Measurements from ENCODE around the gene STAT4. TPM values are rescaled to one million over a fixed set of nuclear protein-coding genes. Genes with fewer than 3 reads are reported as not detected.

Gene STAT4
- total RNA-seq, 1 donor from 2014 or later: 1.6 TPM

DNA sequence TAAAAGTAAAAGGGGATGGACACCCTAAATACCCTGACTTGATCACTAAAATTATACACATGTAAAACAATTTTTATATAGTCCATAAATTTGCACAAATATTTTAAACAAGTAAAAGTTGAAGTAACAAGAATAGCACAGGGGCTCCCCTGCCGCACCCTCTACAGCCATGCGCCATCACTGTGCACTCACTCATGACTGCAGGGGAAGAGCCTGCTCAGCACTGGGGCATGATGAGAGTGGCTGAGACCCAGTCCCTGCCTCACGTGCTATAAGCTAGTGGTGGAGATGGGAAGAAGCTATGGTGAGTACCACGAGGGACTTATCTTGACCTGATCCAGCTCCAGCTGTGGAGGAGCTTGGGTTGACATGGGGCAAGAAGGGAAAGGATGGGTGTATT, 47.5 kb upstream of the STAT4 start:
- H3K9ac ChIP-seq (ENCODE audit: low read length): no peak overlapping the region
- Mint-ChIP-seq H3K4me1 (ENCODE audit: low read depth, unreplicated experiment) (peaks cover 15% of the 10 kb centered on the region), H3K27ac (ENCODE audit: unreplicated experiment) (no peak overlapping the region), H3K36me3 (ENCODE audit: low read depth, unreplicated experiment) (no peaks in the 10 kb centered on the region), H3K9me3 (ENCODE audit: unreplicated experiment) (no peaks in the 10 kb centered on the region), H3K27me3 (ENCODE audit: low read depth, unreplicated experiment) (no peaks in the 10 kb centered on the region), H3K4me3 (ENCODE audit: unreplicated experiment) (no peak overlapping the region)
- DNase-seq (ENCODE audit: low read depth) (no peak), FAIRE-seq (no peak)
- H3K4me2 ChIP-seq (ENCODE audit: low read length): no peak overlapping the region
- no peaks in the 10 kb centered on the region for H3K36me3 ChIP-seq (ENCODE audit: insufficient read depth, low read length)
- H3K4me3 ChIP-seq (ENCODE audit: insufficient read depth, low read depth, low read length): no peak overlapping the region
- no peaks in the 10 kb centered on the region for H3K27me3 ChIP-seq (ENCODE audit: insufficient read depth, low read length)
- TF ChIP-seq, protein P1, sequence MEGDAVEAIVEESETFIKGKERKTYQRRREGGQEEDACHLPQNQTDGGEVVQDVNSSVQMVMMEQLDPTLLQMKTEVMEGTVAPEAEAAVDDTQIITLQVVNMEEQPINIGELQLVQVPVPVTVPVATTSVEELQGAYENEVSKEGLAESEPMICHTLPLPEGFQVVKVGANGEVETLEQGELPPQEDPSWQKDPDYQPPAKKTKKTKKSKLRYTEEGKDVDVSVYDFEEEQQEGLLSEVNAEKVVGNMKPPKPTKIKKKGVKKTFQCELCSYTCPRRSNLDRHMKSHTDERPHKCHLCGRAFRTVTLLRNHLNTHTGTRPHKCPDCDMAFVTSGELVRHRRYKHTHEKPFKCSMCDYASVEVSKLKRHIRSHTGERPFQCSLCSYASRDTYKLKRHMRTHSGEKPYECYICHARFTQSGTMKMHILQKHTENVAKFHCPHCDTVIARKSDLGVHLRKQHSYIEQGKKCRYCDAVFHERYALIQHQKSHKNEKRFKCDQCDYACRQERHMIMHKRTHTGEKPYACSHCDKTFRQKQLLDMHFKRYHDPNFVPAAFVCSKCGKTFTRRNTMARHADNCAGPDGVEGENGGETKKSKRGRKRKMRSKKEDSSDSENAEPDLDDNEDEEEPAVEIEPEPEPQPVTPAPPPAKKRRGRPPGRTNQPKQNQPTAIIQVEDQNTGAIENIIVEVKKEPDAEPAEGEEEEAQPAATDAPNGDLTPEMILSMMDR (IDR thresholded peaks at IDR 0.05; ENCODE audit: insufficient read depth, low read depth, low read length): no peak
- no peak for TF ChIP-seq EZH2 (IDR thresholded peaks at IDR 0.05; ENCODE audit: insufficient read depth, low read length)
- H3K4me1 ChIP-seq (ENCODE audit: insufficient read depth, low read length): peaks cover 7% of the 10 kb centered on the region
- H3K27ac ChIP-seq (ENCODE audit: low read depth, low read length): no peak overlapping the region
- no peak overlapping the region for H2AFZ ChIP-seq (ENCODE audit: low read depth, low read length)
- no peaks in the 10 kb centered on the region for H4K20me1 ChIP-seq (ENCODE audit: insufficient read depth, low read length)
- H3K79me2 ChIP-seq (ENCODE audit: insufficient read depth, low read length): no peaks in the 10 kb centered on the region
- H3K9me3 ChIP-seq (ENCODE audit: insufficient read depth, low read depth, low read length): peaks cover 3% of the 10 kb centered on the region

DNA sequence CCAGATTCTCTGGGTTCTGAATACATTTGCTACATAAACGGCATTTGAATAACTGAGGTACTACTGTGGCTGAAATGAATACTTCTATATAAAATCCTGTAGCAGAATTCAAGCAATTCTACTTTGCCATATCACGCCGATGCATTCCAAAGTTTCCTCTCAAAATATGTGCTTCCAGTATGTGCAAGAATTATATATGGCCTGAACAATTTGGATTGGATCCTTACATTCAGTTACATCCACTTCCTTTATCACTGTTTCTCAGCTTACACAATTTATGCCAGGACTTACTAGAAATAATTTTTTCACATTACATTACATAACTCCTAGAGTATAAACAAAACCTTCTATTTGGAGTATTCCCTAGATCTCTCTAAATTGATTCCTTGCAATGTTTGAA, 46.3 kb upstream of the STAT4 start:
- DNase-seq (ENCODE audit: low read depth) (no peak), FAIRE-seq (no peak)
- no peak overlapping the region for H3K4me2 ChIP-seq (ENCODE audit: low read length)
- no peak overlapping the region for H3K27ac Mint-ChIP-seq (ENCODE audit: unreplicated experiment)
- H3K4me3 ChIP-seq (ENCODE audit: insufficient read depth, low read depth, low read length): no peak overlapping the region
- H3K9me3 Mint-ChIP-seq (ENCODE audit: unreplicated experiment): no peaks in the 10 kb centered on the region
- H3K27me3 ChIP-seq (ENCODE audit: insufficient read depth, low read length): no peaks in the 10 kb centered on the region
- no peaks in the 10 kb centered on the region for H3K9me3 ChIP-seq (ENCODE audit: insufficient read depth, low read depth, low read length)
- H2AFZ ChIP-seq (ENCODE audit: low read depth, low read length): no peak overlapping the region
- no peak overlapping the region for H3K9ac ChIP-seq (ENCODE audit: low read length)
- H3K4me1 ChIP-seq (ENCODE audit: insufficient read depth, low read length): no peaks in the 10 kb centered on the region
- no peaks in the 10 kb centered on the region for H3K36me3 ChIP-seq (ENCODE audit: insufficient read depth, low read length)
- H3K36me3 Mint-ChIP-seq (ENCODE audit: low read depth, unreplicated experiment): no peaks in the 10 kb centered on the region
- peaks cover 4% of the 10 kb centered on the region for H3K4me1 Mint-ChIP-seq (ENCODE audit: low read depth, unreplicated experiment)
- H3K27me3 Mint-ChIP-seq (ENCODE audit: low read depth, unreplicated experiment): no peaks in the 10 kb centered on the region
- no peak for TF ChIP-seq EZH2 (IDR thresholded peaks at IDR 0.05; ENCODE audit: insufficient read depth, low read length)
- TF ChIP-seq, protein P1 (IDR thresholded peaks at IDR 0.05; ENCODE audit: insufficient read depth, low read depth, low read length): no peak
- no peaks in the 10 kb centered on the region for H4K20me1 ChIP-seq (ENCODE audit: insufficient read depth, low read length)
- no peak overlapping the region for H3K4me3 Mint-ChIP-seq (ENCODE audit: unreplicated experiment)
- H3K79me2 ChIP-seq (ENCODE audit: insufficient read depth, low read length): no peaks in the 10 kb centered on the region
- no peak overlapping the region for H3K27ac ChIP-seq (ENCODE audit: low read depth, low read length)

DNA sequence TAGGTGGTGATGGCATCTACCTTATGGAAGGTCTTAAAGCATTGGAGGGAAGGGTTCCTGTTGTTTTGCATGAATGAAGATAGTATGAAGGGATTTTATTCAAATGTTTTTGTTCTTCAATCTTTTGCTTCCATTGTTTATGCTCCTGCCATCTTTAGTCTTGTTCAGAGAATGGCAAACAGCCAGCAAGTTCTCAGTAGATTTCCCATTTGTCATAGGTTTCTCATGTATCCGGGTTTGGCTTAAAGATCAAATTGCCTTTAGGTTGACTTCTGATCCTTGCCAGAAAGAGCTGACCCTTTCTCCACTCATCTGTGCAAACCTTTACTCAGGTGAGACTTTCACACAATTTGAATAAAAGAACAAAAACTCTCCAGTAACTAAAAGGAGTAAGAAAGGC, 44.2 kb upstream of the STAT4 start:
- no peak overlapping the region for H3K27ac ChIP-seq (ENCODE audit: low read depth, low read length)
- TF ChIP-seq EZH2 (IDR thresholded peaks at IDR 0.05; ENCODE audit: insufficient read depth, low read length): no peak
- TF ChIP-seq, protein P1 (IDR thresholded peaks at IDR 0.05; ENCODE audit: insufficient read depth, low read depth, low read length): no peak
- no peak overlapping the region for H3K27ac Mint-ChIP-seq (ENCODE audit: unreplicated experiment)

More for the DNA sequence above, 44.2 kb upstream of the STAT4 start:
- no peak for DNase-seq (ENCODE audit: low read depth)
- Mint-ChIP-seq H3K9me3 (ENCODE audit: unreplicated experiment) (peaks cover 2% of the 10 kb centered on the region), H3K36me3 (ENCODE audit: low read depth, unreplicated experiment) (no peaks in the 10 kb centered on the region), H3K4me3 (ENCODE audit: unreplicated experiment) (no peak overlapping the region), H3K27me3 (ENCODE audit: low read depth, unreplicated experiment) (no peaks in the 10 kb centered on the region), H3K4me1 (ENCODE audit: low read depth, unreplicated experiment) (peaks cover 2% of the 10 kb centered on the region)
- Histone ChIP-seq H3K4me1 (ENCODE audit: insufficient read depth, low read length) (no peaks in the 10 kb centered on the region), H3K36me3 (ENCODE audit: insufficient read depth, low read length) (no peaks in the 10 kb centered on the region), H4K20me1 (ENCODE audit: insufficient read depth, low read length) (no peaks in the 10 kb centered on the region), H3K4me3 (ENCODE audit: insufficient read depth, low read depth, low read length) (no peak overlapping the region), H3K9ac (ENCODE audit: low read length) (no peak overlapping the region), H2AFZ (ENCODE audit: low read depth, low read length) (no peak overlapping the region), H3K4me2 (ENCODE audit: low read length) (no peak overlapping the region), H3K9me3 (ENCODE audit: insufficient read depth, low read depth, low read length) (no peaks in the 10 kb centered on the region), H3K79me2 (ENCODE audit: insufficient read depth, low read length) (no peaks in the 10 kb centered on the region), H3K27me3 (ENCODE audit: insufficient read depth, low read length) (no peaks in the 10 kb centered on the region)
- FAIRE-seq: no peak
